Urothelium cell line (cell line): ENCODE data around the gene RPRD1B.

Source experiments
- DNase-seq: peaks from one replicate; pipeline ENCODE4 v3.0.0; 2011; ENCODE audit warnings: low spot score, mixed read lengths
- FAIRE-seq: peaks from 2 replicates; lab custom pipeline; 2011; peaks lifted over from hg19 to GRCh38; lab: Jason Lieb, UNC

RPRD1B gene

GRCh38 chr20:38117205-38117604, 83.7 kb downstream of the RPRD1B start:
- no peak for DNase-seq
- FAIRE-seq: no peak

DNA sequence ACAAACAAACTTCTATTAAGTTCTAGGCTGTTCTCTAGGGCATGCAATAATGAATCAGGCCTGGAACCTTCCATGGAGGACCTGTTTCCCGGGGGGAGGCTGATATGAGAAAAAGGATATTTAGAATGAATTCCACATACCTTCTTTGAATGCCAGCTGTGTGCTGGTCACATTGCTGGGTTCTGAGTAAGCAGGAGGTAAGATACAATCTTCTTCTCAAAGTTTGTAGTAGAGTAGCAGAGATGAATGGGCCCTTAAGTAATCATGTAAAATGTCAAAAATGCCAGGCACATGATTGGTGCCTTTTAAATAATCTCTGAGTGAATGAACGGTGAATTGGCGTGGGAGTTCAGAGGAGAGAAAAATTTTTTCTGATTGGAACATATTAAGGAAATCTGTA, 84.1 kb downstream of the RPRD1B start:
- no peak for FAIRE-seq
- peak; percentile 70 for DNase-seq

DNA sequence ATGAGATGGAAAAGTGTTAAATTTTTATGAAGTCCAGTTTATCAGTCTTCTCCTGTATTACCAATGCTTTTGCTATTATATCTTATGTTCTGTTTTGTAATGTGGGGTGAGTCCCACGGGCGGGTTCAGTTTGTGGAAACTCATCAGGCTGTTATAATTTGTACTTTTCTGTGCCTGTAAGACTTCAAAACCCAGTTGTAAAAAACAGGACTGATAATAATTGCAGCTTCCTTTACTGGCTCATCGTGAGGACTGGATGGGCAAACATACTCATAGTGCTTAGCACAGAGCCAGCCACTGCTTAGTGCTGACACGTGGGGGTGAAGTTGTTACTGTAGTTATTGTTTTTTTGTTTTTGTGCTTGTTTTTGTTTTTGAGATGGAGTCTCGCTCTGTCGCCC, 85.9 kb downstream of the RPRD1B start:
- no peak for FAIRE-seq

DNA sequence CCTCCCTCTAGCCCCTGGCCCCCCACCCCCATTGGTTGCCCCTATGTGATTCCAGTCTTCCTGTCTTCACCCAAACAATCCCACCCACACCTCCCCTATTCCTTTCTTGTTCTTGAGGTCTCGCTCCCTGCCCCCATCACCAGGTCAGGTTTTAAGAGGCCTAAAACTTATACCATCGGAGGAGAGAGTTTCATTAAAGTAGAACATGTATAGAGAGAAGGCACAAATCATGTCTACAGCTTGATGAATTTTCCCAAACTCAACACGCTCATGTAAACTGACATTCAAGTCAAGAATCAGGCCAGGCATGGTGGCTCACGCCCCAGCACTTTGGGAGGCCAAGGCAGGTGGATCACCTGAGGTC, 87.1 kb downstream of the RPRD1B start:
- DNase-seq (no peak), FAIRE-seq (no peak)

More for the DNA sequence above, 85.9 kb downstream of the RPRD1B start:
- no peak for DNase-seq

GRCh38 chr20:38121741-38122140, 88.2 kb downstream of the RPRD1B start:
- FAIRE-seq: no peak

GRCh38 chr20:38123021-38123587, 89.6 kb downstream of the RPRD1B start:
- FAIRE-seq (no peak), DNase-seq (no peak)

More at GRCh38 chr20:38121741-38122140, 88.2 kb downstream of the RPRD1B start:
- DNase-seq: no peak

GRCh38 chr20:38125157-38126056, 91.9 kb downstream of the RPRD1B start:
- FAIRE-seq: no peak

GRCh38 chr20:38126146-38126921, 92.8 kb downstream of the RPRD1B start:
- FAIRE-seq: no peak
- DNase-seq: no peak

More at GRCh38 chr20:38125157-38126056, 91.9 kb downstream of the RPRD1B start:
- DNase-seq: peak; percentile 70

- DNase-seq: peak; percentile 89
- no peak for FAIRE-seq
Measured at GRCh38 chr20:38126932-38127621, 93.5 kb downstream of the RPRD1B start.

DNA sequence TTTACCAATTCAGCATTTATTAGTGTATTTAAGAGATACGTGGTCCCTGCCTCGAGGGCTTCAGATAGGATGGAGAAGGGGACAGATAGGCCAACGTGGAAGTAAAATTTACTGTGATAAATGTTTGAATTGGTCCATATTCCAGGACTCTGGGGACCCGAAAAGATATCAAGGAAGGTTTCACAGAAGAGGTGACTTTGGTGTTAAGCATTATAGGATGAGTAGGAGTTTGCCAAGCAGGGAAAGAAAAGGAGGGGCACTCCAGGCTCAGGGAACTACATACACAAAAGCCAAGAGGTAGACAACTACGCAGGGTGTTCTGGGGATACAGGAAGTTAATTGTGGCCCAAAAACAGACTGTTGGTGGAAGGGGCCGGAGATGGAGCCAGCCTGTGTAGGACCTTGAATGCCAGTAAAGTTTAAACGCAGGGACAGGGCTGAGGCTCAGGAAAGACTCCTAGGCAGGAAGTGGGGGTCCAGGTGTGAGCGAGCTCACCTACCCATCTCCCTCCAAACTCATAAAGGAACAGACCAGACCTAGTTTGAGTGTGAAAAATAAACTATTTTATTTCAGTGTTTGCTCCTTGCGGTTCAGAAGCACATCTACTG, 94.5 kb downstream of the RPRD1B start:
- DNase-seq (no peak), FAIRE-seq (no peak)

- DNase-seq (no peak), FAIRE-seq (no peak)
Measured at GRCh38 chr20:38128691-38129090, 95.1 kb downstream of the RPRD1B start.

DNA sequence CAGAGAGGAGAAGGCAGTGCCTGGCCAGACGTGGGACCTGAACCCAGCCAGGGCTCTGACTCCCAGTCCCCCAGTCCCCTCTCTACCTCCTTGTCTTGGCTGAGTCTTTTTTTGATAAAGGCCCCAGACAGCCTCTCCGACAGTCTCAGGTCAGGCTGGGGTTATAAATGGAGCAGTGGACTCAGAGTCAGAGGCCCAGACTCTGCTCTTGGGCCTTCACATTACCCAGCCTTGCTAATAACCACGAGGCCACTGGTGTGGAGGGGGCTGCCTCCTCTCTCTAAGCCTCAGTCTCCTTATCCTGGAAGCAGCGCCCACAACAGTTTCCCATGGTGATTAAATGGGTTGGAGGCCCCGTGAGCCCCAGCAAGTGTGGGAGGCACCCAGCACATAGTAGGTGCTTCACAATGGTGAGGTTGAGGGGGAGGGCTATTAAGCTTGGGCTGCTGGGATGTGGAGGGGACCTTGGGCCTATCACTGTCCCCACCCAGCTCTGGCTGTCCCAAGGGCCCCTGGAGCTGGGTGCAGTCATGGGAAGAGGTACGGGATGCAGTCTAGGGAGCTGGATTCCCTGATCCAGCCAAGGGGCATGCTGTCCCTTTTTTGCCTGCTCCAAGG, 95.8 kb downstream of the RPRD1B start:
- no peak for DNase-seq
- no peak for FAIRE-seq

DNA sequence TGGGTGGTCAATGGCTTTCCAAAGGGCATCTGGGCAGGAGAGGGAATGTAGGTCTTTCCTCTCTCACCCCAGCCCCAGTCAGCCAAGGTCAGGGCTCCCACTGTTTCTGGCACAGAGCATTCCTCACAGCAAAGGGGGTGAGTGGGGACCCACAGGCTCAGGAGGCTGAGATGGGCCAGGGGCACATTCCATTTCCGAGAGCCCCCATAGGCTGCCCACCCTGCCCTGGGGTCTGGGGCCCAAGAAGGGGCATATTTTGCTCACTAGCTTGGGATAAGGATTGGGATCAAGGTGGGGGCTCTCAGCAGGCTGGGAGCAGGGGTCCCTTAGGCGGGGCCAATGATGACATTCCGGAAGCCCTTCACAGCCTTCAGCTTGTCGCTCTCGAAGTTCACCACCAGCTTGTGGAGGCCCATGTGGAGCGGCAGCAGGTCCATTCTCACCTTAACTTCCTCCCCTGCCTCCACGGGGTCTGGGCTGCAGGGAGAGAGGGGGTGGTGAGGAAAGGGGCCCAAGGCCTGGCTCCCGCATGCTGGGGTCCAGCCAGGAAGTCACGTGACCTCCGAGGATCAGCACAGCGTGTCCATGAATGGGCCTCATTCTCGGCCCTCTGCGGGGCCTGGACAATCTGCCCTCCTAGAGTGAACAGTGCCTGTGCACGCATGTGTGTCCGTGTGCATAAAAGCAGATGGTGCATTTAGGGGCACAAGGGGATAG, 96.5 kb downstream of the RPRD1B start:
- DNase-seq (no peak), FAIRE-seq (no peak)

GRCh38 chr20:38130687-38131587, 97.4 kb downstream of the RPRD1B start:
- DNase-seq: no peak
- peak; percentile 20 for FAIRE-seq

- FAIRE-seq (no peak), DNase-seq (no peak)
Measured at GRCh38 chr20:38131588-38132121, 98.1 kb downstream of the RPRD1B start.

DNA sequence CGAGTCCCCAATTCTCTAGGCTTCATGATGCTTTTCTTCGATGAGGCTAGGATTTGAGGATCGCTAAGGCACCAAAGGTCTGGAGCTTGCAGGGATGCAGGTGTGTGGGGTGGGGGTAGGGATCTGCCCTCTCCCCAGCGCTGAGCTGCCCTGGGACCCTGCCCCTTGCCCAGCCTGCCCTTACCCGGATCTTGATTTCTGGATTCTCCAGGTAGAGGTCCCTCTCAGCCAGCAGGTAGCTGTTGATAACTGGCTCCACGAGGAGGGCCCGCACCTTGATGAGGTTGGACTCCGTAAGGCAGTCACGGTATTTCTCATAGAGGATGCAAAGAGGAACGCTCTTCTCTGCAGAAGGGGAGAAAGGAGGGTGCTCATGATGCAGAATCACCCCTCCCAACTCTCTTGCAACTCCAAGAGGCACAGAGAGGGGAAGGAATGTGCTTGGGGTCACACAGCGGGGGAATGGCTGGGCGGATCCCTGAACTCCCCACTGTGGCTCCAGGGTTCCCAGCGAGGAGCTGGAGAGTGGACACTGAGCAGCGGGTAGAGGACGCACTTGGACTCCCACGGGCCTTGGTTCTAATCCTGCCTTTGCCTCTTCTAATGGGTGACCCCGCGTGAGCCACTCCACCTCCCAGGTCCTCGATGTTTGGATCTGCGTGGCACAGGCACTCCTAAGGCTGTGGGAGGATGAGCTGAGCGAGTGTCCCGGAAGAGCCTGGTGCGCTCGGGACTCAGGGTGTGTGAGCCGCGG, 98.8 kb downstream of the RPRD1B start:
- DNase-seq: no peak
- FAIRE-seq: no peak

DNA sequence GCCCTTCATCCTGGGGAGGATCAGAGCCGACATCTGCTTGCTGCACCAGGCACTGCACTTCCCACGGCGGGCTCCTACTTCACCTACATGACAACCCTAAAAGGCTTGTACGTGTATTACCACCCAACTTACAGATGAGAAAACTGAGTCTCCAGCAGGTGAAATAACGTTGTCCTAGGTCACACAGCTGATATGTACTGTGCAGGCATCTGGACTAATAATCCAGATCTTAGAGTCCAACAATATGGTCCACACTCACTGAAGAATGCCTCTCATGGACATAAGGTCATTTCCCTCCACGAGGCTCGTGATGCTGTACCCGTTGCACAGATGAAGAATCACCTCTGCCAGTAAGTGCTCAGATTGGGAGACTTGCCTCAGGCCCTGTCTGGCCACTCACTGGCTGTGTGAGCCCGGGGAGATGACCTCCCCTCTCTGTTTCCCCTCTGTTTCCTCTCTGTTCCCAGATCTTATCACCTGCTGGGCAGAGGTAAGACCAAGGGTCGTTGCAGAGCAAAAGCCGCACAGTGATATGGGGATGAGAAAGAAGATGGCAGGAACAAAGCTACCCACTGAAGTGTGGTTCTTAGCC, 99.5 kb downstream of the RPRD1B start:
- no peak for DNase-seq
- no peak for FAIRE-seq
